ENCODE data around the gene ARHGAP10.
"Not testable (repeated sequence)": the region's sequence is repeated elsewhere in the genome, so short reads cannot be mapped to it uniquely, and the experiment has no call there.

Gene ARHGAP10

GRCh38 chr4:147786531-147786930 lies 54.6 kb downstream of the ARHGAP10 start:
- DNase-seq = no peak
- TF ChIP-seq POLR2A (IDR thresholded peaks at IDR 0.05; ENCODE audit: low read length) (no peak), GATA1 (IDR thresholded peaks at IDR 0.05; ENCODE audit: low read depth, low read length) (no peak)

GRCh38 chr4:147787204-147787603 lies 55.3 kb downstream of the ARHGAP10 start:
- TF ChIP-seq POLR2A (IDR thresholded peaks at IDR 0.05; ENCODE audit: low read length) (no peak), GATA1 (IDR thresholded peaks at IDR 0.05; ENCODE audit: low read depth, low read length) (no peak)
- DNase-seq = no peak

DNA sequence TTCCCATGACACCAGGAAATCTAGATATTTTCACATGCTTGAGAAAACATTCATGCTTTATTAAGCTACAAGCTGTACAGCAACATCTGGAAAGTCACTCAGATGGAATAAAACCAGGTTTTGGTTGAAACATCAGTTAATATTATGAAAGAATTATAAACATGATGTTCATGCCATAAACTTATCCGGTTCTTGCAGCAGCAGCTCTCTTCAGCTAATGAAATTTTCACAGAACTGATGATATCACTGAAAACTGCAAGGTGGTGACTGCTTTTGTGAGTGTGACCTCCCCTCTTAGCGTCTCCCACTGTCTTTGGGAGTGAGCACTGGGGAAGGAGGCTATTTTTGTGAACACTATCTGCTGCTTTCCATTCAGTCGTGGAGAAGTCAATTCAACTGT lies 56.9 kb downstream of the ARHGAP10 start:
- DNase-seq = no peak
- no peak for TF ChIP-seq GATA1 (IDR thresholded peaks at IDR 0.05; ENCODE audit: low read depth, low read length)
- TF ChIP-seq POLR2A (IDR thresholded peaks at IDR 0.05; ENCODE audit: low read length) = no peak

DNA sequence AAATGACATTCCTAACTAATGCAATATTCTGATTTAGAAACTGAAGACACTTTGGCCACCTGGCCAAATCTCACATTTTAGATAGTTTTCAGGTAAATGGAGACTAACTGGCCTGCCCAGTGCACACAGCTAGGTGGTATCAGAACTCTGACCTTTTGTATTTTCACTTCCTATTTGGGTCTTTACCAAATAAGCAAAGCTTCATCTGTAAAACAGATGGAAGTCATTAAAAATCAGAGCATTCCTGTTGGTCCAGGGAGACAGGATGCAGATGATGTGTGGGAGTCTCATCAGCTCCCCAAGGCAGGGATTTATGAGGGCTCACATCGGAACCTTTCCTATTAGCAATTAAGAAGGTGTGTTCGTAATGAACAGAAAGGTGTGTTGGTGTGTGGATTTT lies 57.7 kb downstream of the ARHGAP10 start:
- no peak for TF ChIP-seq GATA1 (IDR thresholded peaks at IDR 0.05; ENCODE audit: low read depth, low read length)
- no peak for TF ChIP-seq POLR2A (IDR thresholded peaks at IDR 0.05; ENCODE audit: low read length)
- DNase-seq = no peak

GRCh38 chr4:147790412-147790811 lies 58.5 kb downstream of the ARHGAP10 start:
- no peak for TF ChIP-seq GATA1 (IDR thresholded peaks at IDR 0.05; ENCODE audit: low read depth, low read length)
- TF ChIP-seq POLR2A (IDR thresholded peaks at IDR 0.05; ENCODE audit: low read length) = no peak
- DNase-seq = no peak

- TF ChIP-seq GATA1 (IDR thresholded peaks at IDR 0.05; ENCODE audit: low read depth, low read length) = no peak
- no peak for TF ChIP-seq POLR2A (IDR thresholded peaks at IDR 0.05; ENCODE audit: low read length)
- DNase-seq = no peak
These were observed 59.5 kb downstream of the ARHGAP10 start for GRCh38 chr4:147791341-147791740.

DNA sequence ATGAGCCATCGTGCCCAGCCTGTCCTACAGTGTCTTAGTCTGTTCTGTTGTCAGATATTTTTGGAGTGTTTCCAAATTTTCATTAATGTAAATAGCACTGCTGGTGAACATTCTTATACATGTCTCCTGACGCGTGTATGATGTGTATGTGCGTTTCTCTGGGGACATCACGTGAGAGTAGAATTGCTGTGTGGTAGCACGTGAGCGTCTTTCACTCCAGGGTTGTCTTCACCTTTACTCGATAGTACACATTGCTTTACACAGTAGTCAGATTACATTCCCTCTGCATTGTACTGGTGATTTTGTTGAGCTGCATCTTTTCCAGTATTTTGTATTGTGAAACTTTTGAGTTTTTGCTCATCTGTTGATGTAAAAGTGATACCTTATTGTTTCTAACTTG lies 60.0 kb downstream of the ARHGAP10 start:
- TF ChIP-seq GATA1 (IDR thresholded peaks at IDR 0.05; ENCODE audit: low read depth, low read length) (no peak), POLR2A (IDR thresholded peaks at IDR 0.05; ENCODE audit: low read length) (no peak)

DNA sequence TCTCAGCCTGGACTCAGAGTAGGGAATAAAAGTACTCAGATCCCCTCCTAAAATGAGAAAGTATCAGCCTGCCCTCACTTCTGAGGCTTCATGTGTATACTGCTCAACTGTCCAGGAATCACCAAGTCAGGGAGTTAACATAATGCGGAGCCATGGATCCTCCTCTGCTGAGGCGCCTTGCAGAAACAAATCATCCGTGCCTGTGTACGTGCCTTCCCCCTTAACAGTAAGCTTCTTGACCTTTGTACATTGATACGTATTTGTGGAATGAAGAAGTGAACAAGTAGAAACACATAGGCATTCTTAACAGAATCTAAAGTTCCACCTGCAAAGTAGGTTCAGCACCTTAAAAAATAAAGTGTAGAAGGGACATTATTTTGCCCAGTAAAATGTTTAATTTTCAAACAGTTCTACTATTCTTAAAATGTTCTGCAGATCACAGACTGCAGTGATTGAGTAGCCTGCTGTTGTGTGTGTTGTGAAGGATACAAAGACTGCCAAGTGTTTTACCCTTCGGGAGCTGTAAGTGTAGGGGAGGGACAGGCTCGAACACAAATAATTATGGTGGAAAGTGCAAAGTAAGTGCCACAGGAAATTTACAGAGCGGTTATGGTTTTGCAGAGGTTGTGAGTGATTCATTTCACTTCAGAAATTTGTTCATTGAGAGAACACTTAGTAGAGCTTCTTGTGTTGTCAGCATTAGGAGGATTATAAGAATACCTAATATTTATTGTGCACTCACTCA lies 61.9 kb downstream of the ARHGAP10 start:
- DNase-seq = no peak
- TF ChIP-seq POLR2A (IDR thresholded peaks at IDR 0.05; ENCODE audit: low read length) = no peak

More for the DNA sequence above, 60.0 kb downstream of the ARHGAP10 start:
- no peak for DNase-seq

DNA sequence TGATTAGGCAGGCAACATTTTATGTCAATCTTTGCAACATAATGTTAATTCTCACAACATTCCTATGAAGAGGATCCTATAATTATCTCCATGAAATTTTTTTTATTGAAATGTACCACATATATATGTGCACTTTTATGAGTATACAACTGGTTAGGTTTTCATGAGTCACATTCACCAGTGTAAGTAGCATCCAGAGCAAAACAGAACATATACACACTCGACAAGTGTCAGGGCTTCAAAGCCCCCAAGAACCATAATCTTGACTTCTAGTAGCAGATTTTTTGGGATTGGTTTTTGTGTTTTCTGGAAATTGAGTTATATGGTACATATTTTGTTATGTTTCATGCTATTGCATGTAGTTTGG lies 62.4 kb downstream of the ARHGAP10 start:
- TF ChIP-seq GATA1 (IDR thresholded peaks at IDR 0.05; ENCODE audit: low read depth, low read length) = no peak
- TF ChIP-seq POLR2A (IDR thresholded peaks at IDR 0.05; ENCODE audit: low read length) = no peak
- no peak for DNase-seq

GRCh38 chr4:147794787-147795413 lies 63.0 kb downstream of the ARHGAP10 start:
- DNase-seq = no peak

GRCh38 chr4:147799057-147799456 lies 67.2 kb downstream of the ARHGAP10 start:
- not testable (repeated sequence) for DNase-seq

More at GRCh38 chr4:147794787-147795413, 63.0 kb downstream of the ARHGAP10 start:
- TF ChIP-seq GATA1 (IDR thresholded peaks at IDR 0.05; ENCODE audit: low read depth, low read length) (no peak), POLR2A (IDR thresholded peaks at IDR 0.05; ENCODE audit: low read length) (no peak)

DNA sequence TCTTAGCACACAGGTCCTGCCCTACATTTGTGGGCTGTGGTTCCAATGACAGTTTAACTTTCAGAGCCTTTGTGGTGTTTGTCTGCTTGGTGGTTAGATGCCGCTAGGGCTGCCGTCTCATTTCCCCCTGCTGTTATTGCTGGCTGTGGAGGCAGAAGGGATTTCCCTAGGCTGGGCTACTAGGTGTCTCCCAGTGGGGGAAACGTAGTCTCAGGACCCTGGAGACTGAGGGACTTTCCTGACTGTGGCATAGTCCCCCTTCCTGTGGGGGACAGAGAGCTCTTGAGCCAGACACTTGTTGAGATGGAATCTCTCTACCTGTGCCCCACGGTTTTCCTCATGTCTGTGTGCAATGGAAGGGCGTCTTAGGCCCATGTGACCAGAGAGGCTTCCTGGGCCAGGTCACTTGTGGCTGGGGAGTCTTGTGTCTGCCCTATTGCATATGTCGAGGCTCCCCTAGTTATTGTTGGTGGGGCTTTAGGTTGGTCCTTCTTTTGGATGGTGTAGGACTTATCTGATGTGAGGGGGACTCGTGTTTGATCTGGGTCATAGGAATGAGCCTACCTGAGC lies 68.2 kb downstream of the ARHGAP10 start:
- TF ChIP-seq POLR2A (IDR thresholded peaks at IDR 0.05; ENCODE audit: low read length) = no peak
- TF ChIP-seq GATA1 (IDR thresholded peaks at IDR 0.05; ENCODE audit: low read depth, low read length) = no peak
- DNase-seq = no peak

- TF ChIP-seq POLR2A (IDR thresholded peaks at IDR 0.05; ENCODE audit: low read length) = no peak
- no peak for TF ChIP-seq GATA1 (IDR thresholded peaks at IDR 0.05; ENCODE audit: low read depth, low read length)
- no peak for DNase-seq
These were observed 69.9 kb downstream of the ARHGAP10 start for GRCh38 chr4:147801820-147802219.

DNA sequence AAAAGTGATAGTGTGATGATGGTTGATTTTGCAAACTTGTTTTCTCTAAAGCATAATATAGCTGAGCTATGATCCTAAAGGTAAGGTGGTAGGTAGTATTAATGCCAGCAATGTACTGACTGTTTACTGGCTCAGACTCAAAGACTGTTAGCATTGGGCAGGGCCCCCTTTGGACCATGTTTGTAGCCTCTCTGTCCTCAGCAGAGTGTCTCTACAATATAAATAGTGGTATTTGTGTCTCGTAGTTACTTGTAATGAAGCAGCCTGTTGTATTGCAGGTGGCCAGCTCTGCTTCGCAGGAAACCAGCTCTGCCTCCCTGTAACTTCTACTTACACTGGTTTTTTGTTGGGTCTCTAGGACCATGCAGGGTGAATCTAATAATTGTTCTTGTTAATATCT lies 70.5 kb downstream of the ARHGAP10 start:
- no peak for DNase-seq
- TF ChIP-seq POLR2A (IDR thresholded peaks at IDR 0.05; ENCODE audit: low read length) (no peak), GATA1 (IDR thresholded peaks at IDR 0.05; ENCODE audit: low read depth, low read length) (no peak)

DNA sequence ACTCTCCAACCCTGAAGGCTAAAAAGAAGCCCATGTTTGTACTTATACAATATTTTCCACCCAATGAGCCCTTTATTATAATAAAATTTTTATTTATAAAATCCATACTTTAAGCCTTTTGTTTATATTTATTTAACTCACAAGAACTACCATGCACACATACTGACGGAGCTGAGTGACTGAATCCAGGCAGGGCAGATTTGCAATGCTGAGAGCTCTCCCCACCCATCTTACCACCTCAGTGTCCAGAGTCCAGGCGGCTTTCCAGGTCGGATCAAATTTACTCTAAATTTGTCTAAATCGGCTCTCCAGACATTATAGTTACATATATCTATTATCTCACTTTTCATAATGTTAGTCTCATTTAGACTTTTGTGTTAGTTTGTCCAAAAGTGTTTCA lies 74.1 kb downstream of the ARHGAP10 start:
- TF ChIP-seq POLR2A (IDR thresholded peaks at IDR 0.05; ENCODE audit: low read length) (no peak), GATA1 (IDR thresholded peaks at IDR 0.05; ENCODE audit: low read depth, low read length) (no peak)
- no peak for DNase-seq

All from erythroblast (primary cell).